Peyer's patch (tissue), 4 donors: Measurements from ENCODE around the gene MRPL38.

Source experiments
- POLR2A ChIP-seq, 2 donors: fragments of 450-650 bp; IDR thresholded peaks; one replicate each; pipeline ENCODE4 v1.5.1; 2017; ENCODE audit warnings: antibody characterized with exemption in 2 of 2, mild to moderate bottlenecking in 2 of 2, moderate library complexity in 2 of 2
- TF ChIP-seq, protein P1 (sequence below), 6 experiments: fragments of 450-650 bp in 4 of 6; fragments of 200-600 bp in 2 of 6; sonication (generic) in 1 of 6; IDR thresholded peaks; one replicate each; pipeline ENCODE4 v1.5.1; 2017 to 2019; ENCODE audit warnings: antibody characterized with exemption in 6 of 6, mild to moderate bottlenecking in 3 of 6, moderate library complexity in 1 of 6

DNA sequence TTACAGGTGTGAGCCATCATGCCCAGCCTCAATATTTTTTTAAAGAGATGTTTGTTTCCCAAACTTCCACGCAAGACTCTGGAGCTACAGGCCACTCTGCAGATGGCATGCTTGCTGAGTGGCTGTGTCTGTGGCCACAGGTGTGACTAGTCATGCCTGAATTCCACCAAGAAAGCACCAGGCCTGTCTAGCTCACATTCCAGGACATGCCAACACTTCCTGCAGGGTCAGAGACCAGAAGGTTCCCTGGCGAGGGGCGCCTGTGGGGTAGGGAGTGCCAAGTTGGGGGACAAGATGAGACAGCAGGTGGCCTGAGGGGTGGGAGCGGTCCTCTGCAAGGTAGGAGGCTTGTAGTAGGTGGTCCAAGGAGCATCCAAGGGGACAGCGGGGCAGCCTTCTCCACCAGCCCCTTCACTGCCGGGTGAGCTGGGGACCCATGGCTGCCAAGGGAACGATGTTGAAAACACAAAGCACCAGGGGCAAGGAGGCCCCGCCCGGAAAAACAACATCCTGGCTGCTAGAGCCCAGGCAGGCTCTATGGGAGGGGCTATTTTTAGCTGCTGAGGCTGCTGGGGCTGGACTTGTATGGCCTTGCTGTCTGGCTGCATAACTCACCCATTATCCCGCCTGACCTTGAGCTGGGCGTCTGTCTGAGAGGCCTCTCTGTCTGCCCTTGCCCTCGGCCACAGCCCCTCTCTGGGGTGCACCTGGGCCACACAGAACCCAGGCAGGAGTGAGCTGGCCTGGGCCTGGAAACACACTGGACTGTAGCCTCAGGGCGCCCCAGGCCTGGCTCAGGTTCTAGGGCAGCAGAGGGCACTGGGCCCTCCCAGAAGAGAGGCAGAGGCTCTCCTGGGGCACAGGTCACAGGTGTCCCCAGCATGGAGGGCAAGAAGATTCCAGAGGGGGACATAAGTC is 32.0 kb downstream of the MRPL38 start:
- TF ChIP-seq, protein P1, sequence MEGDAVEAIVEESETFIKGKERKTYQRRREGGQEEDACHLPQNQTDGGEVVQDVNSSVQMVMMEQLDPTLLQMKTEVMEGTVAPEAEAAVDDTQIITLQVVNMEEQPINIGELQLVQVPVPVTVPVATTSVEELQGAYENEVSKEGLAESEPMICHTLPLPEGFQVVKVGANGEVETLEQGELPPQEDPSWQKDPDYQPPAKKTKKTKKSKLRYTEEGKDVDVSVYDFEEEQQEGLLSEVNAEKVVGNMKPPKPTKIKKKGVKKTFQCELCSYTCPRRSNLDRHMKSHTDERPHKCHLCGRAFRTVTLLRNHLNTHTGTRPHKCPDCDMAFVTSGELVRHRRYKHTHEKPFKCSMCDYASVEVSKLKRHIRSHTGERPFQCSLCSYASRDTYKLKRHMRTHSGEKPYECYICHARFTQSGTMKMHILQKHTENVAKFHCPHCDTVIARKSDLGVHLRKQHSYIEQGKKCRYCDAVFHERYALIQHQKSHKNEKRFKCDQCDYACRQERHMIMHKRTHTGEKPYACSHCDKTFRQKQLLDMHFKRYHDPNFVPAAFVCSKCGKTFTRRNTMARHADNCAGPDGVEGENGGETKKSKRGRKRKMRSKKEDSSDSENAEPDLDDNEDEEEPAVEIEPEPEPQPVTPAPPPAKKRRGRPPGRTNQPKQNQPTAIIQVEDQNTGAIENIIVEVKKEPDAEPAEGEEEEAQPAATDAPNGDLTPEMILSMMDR (IDR thresholded peaks at IDR 0.05), result no peak
- no peak for TF ChIP-seq POLR2A (IDR thresholded peaks at IDR 0.05)
